Lung (tissue), 12 donors: ENCODE results near the gene VTI1A. TPM values are rescaled to one million over a fixed set of nuclear protein-coding genes. Genes with fewer than 3 reads are reported as not detected.

Experiments used
- ATAC-seq: fragments of 200-7000 bp; cut with Tn5 transposase; one replicate; pipeline ENCODE4 v1.9.1; 2020; ENCODE audit warnings: moderate number of reproducible peaks; ENCODE audit not compliant: insufficient read depth, low FRiP score
- DNase-seq, 3 donors: peaks; one replicate each; pipeline ENCODE4 v3.0.0-alpha.2; 2013 to 2017
- H3K27ac ChIP-seq, 2 donors: one replicate each; pipeline ENCODE4 v1.5.1; 2013; ENCODE audit warnings: mild to moderate bottlenecking in 2 of 2, moderate library complexity in 2 of 2, control low read depth in 1 of 2, inconsistent platforms in 1 of 2, low read depth in 1 of 2, low read length in 1 of 2
- H3K27me3 ChIP-seq, 3 donors: one replicate each; pipeline ENCODE4 v1.5.1; 2013; ENCODE audit warnings: low read length in 2 of 3; ENCODE audit not compliant: control insufficient read depth in 3 of 3, insufficient read depth in 3 of 3
- H3K36me3 ChIP-seq, 4 donors: one replicate each; pipeline ENCODE4 v1.5.1; 2013; ENCODE audit warnings: low read length in 4 of 4, mild to moderate bottlenecking in 1 of 4, moderate library complexity in 1 of 4; ENCODE audit not compliant: control insufficient read depth in 4 of 4, insufficient read depth in 4 of 4
- H3K4me1 ChIP-seq, 5 donors: one replicate each; pipeline ENCODE4 v1.5.1; 2013; ENCODE audit warnings: low read length in 5 of 5, mild to moderate bottlenecking in 2 of 5, moderate library complexity in 1 of 5; ENCODE audit not compliant: control insufficient read depth in 5 of 5, insufficient read depth in 5 of 5
- H3K4me3 ChIP-seq: one replicate; pipeline ENCODE4 v1.5.1; 2013; ENCODE audit warnings: mild to moderate bottlenecking, control low read depth, moderate library complexity
- H3K9ac ChIP-seq, 2 donors: one replicate each; pipeline ENCODE4 v1.5.1; 2013; ENCODE audit warnings: low read length in 2 of 2, control low read depth in 1 of 2; ENCODE audit not compliant: insufficient read depth in 1 of 2
- H3K9me3 ChIP-seq, 4 donors: one replicate each; pipeline ENCODE4 v1.5.1; 2013; ENCODE audit warnings: low read length in 3 of 4, mild to moderate bottlenecking in 1 of 4, moderate library complexity in 1 of 4; ENCODE audit not compliant: control insufficient read depth in 4 of 4, insufficient read depth in 3 of 4
- WGBS, 2 donors: extraction: QIAGEN DNeasy Blood & Tissue Kit; methylation state at CpG; one replicate each; pipeline ENCODE4 v1.1.7; 2013; 5-methylcytosine and 5-hydroxymethylcytosine counted together
- polyA plus RNA-seq, 2 donors: library from polyadenylated mRNA; stranded (reverse); fragments of 200-250 nt; gene quantifications; one replicate each; pipeline ENCODE4 v1.2.1, GENCODE V29; 2013
- total RNA-seq, 2 donors: library from RNA; depleted of rRNA in 1 of 2; stranded (reverse); fragments of >200 nt in 1 of 2; gene quantifications; one replicate each; pipeline ENCODE4 v1.2.1, GENCODE V29; 2014 to 2021
- TF ChIP-seq, protein P1 (sequence below): IDR thresholded peaks from 2 replicates; pipeline ENCODE4 v1.5.1; 2012; ENCODE audit warnings: mild to moderate bottlenecking; ENCODE audit errors: control extremely low read depth, extremely low read depth
- donor health status: control.
- donor health status: control.
- donor health status: Bipolar disorder and iron deficiency.
- donor health status: healthy.
- donor health status: DM: yes; HTN: yes; CAD: no.

VTI1A gene
- total and polyA plus RNA-seq, 4 donors = 9.2 to 48.2 (median 28.4) TPM

DNA sequence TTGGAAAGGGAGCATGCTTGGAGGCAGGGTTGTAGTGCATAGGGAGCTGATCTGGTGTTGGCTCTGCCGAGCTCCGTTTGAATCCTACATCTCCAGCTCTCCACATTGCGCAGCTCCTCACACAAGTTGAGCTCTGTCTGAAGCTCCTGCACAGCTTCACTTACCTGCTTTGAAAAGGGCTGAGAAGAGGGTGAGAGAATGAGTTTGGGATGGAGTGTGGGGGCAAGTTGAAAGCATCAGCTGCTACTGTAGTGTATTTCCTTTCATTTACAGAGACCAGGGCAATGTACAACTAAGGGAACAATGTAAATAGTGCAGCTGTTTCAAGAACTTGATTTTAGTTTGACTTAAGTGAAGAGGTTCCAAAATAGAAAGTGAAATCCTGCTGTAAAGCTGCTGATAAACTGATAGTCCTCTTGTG lies 88.5 kb downstream of the VTI1A start:
- H3K4me3 ChIP-seq = no peak overlapping the region

DNA sequence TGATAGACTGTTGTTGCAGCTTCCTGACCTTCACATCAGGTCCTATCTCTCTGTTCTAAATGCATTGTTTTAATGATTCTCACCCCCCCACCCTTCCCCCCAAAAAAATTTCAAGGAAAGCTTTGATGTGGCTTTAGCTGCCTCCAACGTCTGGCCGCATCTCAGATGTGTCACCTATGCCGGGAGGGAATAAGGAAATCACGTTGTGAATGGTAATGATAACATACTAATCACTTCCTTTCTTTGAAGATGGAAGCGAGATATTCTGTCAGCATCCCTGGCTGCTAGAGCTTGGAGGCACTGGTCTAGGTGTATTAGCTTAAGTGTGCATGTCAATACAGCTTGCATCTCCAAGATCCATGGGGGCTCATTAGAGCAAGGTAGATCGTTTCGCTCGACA lies 89.6 kb downstream of the VTI1A start:
- 84 to 87% methylated on average over 8 of the region's 8 CpGs for WGBS, 2 donors

More for the DNA sequence above, 88.5 kb downstream of the VTI1A start:
- Histone ChIP-seq H3K27me3 (no peaks in the 10 kb centered on the region), H3K9ac (peak overlapping the region; percentile 16 to 63), H3K36me3 (peaks cover 2 to 13% (median 6%) of the 10 kb centered on the region in 4 donors), H3K27ac (no peak overlapping the region), H3K9me3 (no peaks in the 10 kb centered on the region), H3K4me1 (peaks cover 0 to 30% (median 5%) of the 10 kb centered on the region in 5 donors)
- 58 to 88% methylated on average over 3 of the region's 3 CpGs for WGBS, 2 donors
- no peak for ATAC-seq
- DNase-seq = peak; percentile 35 to 74 (median 69)
- TF ChIP-seq, protein P1, sequence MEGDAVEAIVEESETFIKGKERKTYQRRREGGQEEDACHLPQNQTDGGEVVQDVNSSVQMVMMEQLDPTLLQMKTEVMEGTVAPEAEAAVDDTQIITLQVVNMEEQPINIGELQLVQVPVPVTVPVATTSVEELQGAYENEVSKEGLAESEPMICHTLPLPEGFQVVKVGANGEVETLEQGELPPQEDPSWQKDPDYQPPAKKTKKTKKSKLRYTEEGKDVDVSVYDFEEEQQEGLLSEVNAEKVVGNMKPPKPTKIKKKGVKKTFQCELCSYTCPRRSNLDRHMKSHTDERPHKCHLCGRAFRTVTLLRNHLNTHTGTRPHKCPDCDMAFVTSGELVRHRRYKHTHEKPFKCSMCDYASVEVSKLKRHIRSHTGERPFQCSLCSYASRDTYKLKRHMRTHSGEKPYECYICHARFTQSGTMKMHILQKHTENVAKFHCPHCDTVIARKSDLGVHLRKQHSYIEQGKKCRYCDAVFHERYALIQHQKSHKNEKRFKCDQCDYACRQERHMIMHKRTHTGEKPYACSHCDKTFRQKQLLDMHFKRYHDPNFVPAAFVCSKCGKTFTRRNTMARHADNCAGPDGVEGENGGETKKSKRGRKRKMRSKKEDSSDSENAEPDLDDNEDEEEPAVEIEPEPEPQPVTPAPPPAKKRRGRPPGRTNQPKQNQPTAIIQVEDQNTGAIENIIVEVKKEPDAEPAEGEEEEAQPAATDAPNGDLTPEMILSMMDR = no peak

DNA sequence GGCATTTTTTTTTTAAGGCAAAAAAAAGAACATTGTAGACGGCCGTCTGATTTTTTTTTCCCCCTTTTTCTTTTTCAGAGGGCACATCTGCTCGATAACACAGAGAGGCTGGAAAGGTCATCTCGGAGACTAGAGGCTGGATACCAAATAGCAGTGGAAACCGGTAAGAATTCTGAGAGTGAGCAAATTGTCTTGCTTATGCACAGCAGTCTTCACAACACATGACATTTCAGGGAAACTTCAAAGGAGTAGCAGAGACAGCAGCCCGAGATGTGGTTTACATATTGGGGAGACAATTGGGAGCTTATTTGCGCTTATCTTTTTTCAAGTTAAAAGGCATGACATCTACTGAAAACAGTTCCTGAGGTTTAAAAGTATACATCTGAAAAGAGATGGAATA lies 91.2 kb downstream of the VTI1A start:
- WGBS, 2 donors = 92 to 93% methylated on average over 7 of the region's 7 CpGs

More for the DNA sequence above, 89.6 kb downstream of the VTI1A start:
- H3K9me3 ChIP-seq = no peaks in the 10 kb centered on the region
- peaks cover 0 to 30% (median 5%) of the 10 kb centered on the region in 5 donors for H3K4me1 ChIP-seq
- no peak overlapping the region for H3K27ac ChIP-seq
- DNase-seq (no peak), ATAC-seq (no peak)
- no peak overlapping the region for H3K9ac ChIP-seq
- H3K27me3 ChIP-seq = no peaks in the 10 kb centered on the region
- TF ChIP-seq, protein P1 = no peak
- no peak overlapping the region for H3K4me3 ChIP-seq
- peaks cover 2 to 13% (median 6%) of the 10 kb centered on the region in 4 donors for H3K36me3 ChIP-seq

More for the DNA sequence above, 91.2 kb downstream of the VTI1A start:
- Histone ChIP-seq H3K27me3 (no peaks in the 10 kb centered on the region), H3K27ac (no peak overlapping the region), H3K9me3 (no peaks in the 10 kb centered on the region), H3K4me3 (no peak overlapping the region), H3K4me1 (peaks cover 0 to 23% (median 2%) of the 10 kb centered on the region in 5 donors), H3K36me3 (peaks cover 2 to 13% (median 6%) of the 10 kb centered on the region in 4 donors), H3K9ac (no peak overlapping the region)
- TF ChIP-seq, protein P1 = no peak
- ATAC-seq = no peak
- DNase-seq = no peak
